Skin epidermis (tissue), 12 donors: ENCODE measurements around the gene CD180.

ENCODE experiments used
- H3K27ac ChIP-seq, 21 experiments: fragments of 200-600 bp; sonication (generic) in 11 of 21; one replicate each; pipeline ENCODE4 v1.5.0; 2020; ENCODE audit warnings: mild to moderate bottlenecking in 3 of 21, inconsistent platforms in 2 of 21, moderate library complexity in 2 of 21
- H3K4me3 ChIP-seq, 7 experiments: fragments of 200-600 bp; sonication (generic) in 2 of 7; one replicate each; pipeline ENCODE4 v1.5.0; 2020; ENCODE audit warnings: inconsistent platforms in 2 of 7, mild to moderate bottlenecking in 2 of 7, moderate library complexity in 1 of 7

Gene CD180

GRCh38 chr5:67214707-67215447 lies 18.3 kb upstream of the CD180 start:
- Histone ChIP-seq H3K27ac (peak overlapping the region in 14 of 21 experiments; percentile 10 to 92 (median 76)), H3K4me3 (no peak overlapping the region)

- H3K4me3 ChIP-seq, result no peak overlapping the region
Measured at GRCh38 chr5:67214036-67214435, 17.4 kb upstream of the CD180 start.

DNA sequence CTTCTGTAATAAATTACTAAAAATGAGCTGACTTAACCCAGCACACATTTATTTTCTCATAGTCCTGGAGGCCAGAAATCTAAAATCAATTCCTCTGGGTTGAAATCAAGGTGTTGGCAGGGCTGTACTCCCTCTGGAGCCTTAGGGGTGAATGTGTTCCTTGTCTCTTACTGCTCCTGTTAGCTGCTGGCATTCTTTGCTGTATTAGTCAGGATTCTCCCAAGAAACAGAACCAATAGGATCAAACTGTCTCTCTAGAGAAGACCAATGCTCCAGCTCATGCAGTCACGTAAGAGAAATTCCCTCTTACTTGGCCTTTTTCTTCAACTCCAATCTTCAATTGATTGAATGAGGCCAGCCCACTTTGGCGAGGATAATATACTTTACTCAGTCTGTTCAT lies 15.3 kb upstream of the CD180 start:
- H3K27ac ChIP-seq, result no peak overlapping the region
- H3K4me3 ChIP-seq, result no peak overlapping the region

More at GRCh38 chr5:67214036-67214435, 17.4 kb upstream of the CD180 start:
- H3K27ac ChIP-seq, result no peak overlapping the region

DNA sequence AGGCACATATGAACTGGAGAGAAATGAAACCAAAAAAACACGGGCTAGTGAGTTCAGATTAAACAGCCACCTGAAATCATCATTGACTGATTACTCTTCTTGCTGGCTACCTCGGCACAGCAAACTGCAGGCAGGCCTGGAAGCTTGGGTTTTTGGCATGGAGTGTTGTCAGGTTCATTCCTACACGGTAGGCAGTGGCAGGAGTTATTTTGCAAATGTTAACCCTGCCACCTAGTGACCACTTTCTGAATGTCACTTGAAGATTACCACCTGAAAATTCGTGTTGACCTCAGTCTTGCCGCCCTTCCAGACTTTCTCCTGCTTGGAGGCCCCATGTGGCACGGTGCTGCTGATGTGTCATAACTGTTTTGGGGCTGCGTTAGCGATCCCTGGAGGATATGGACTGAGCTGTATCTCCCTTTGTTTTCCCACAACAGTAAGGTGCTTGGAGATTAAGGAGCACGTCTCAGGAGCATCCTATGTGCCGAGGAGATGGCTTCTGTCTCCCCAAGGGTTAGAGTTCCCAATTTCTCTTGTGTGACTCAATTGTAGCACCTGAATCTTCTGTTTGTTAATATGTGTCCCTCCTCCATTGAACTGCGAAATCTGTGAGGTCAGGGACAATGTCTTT lies 12.7 kb upstream of the CD180 start:
- no peak overlapping the region for H3K27ac ChIP-seq

DNA sequence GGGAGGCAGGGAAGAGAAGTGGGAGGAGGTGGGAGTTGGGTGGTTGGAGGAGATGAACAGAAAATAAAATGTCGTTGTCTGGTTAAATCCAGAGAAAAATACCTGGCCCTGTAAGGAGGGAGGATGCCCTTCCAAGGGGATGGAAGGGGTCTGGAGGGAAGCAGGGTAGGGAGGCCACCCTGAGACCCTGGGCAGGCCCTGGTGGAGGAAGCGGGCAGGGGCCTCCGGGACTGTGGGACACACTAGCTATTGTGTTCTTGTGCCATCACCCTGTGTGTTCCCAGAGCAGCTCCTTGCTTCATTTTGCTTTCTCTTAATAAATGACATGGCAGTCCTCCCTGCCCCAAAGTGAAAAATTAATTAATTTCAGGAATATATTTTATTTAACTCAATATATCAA lies 11.8 kb upstream of the CD180 start:
- Histone ChIP-seq H3K4me3 (no peak overlapping the region), H3K27ac (peak overlapping the region in 5 of 21 experiments; percentile 32 to 78 (median 64))

More for the DNA sequence above, 12.7 kb upstream of the CD180 start:
- no peak overlapping the region for H3K4me3 ChIP-seq

- H3K27ac ChIP-seq, result peak overlapping the region in 12 of 21 experiments; percentile 10 to 79 (median 54)
- no peak overlapping the region for H3K4me3 ChIP-seq
Measured at GRCh38 chr5:67206929-67207328, 10.3 kb upstream of the CD180 start.

DNA sequence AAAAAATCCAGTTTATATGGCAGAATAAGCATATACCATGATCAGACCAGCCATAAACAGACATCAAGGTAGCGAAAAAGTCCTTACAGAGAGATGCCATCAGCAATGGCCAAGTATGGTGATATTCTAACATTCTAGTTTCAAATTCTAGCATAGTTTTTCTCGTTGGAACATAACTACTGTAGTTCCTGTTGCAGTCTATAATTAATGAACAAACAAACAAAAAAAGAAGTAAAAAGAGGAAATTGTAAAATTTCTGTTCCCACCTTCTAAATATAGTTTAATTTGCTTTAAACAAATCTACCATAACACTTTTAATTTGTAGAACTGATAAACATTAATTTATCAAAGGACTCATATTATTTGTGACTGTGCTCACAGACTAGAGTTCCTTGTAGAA lies 9.9 kb upstream of the CD180 start:
- Histone ChIP-seq H3K4me3 (no peak overlapping the region), H3K27ac (peak overlapping the region in 15 of 21 experiments; percentile 2 to 79 (median 57))

- H3K27ac ChIP-seq, result peak overlapping the region in 16 of 21 experiments; percentile 2 to 79 (median 54)
- no peak overlapping the region for H3K4me3 ChIP-seq
Measured at GRCh38 chr5:67205981-67206380, 9.4 kb upstream of the CD180 start.

GRCh38 chr5:67204821-67205220 lies 8.2 kb upstream of the CD180 start:
- Histone ChIP-seq H3K4me3 (no peak overlapping the region), H3K27ac (peak overlapping the region in 7 of 21 experiments; percentile 3 to 78 (median 28))

- no peak overlapping the region for H3K4me3 ChIP-seq
- peak overlapping the region in 3 of 21 experiments; percentile 25 to 59 (median 29) for H3K27ac ChIP-seq
Measured at GRCh38 chr5:67203701-67204074, 7.1 kb upstream of the CD180 start.

DNA sequence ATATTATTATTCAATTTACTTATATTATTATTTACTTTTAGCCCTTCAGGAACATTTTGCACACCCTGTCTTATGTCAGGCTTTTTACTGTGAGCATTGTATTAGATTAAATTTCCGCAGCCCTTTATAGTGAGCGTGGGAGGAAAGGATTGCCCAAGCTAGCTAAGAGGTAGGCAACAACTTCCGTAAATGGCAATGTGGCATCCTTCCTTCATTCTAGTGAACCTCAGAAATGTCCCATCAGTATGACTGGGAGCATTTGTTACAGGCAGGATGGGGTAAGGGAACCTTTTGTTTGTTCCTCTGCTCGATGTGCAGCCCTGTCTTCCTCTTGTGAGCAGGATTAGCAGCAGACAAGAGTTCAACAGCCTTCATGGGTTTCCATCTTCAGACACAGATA lies 6.2 kb upstream of the CD180 start:
- H3K27ac ChIP-seq, result peak overlapping the region in 3 of 21 experiments; percentile 25 to 59 (median 29)
- no peak overlapping the region for H3K4me3 ChIP-seq

DNA sequence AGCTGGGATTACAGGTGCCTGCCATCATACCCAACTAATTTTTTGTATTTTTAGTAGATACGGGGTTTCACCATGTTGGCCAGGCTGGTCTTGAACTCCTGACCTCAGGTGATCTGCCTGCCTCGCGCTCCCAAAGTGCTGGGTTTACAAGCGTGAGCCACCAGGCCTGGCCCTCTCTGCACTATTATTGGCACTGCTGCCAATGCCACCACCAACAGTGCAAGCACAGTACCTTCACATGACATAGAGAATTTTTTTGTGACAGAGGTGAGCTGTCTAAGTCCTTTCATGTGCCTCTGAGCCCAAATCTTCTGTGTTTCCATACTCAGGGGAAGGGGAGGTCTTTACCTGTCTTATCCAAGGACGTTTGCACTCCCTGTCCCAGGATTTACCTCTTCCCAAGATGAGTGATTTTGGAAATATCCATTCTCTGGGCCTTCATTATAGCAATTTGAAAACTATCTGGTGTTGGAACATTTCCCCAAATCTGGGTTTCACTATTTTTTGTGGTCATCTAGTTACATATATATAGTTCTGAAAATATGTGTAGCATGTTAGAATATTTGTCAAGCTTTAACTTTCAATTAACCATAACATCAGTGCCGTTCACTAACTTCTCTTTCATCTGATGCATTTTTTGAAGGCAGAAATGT lies 5.4 kb upstream of the CD180 start:
- peak overlapping the region in 1 of 21 experiments; percentile 29 for H3K27ac ChIP-seq
- no peak overlapping the region for H3K4me3 ChIP-seq

DNA sequence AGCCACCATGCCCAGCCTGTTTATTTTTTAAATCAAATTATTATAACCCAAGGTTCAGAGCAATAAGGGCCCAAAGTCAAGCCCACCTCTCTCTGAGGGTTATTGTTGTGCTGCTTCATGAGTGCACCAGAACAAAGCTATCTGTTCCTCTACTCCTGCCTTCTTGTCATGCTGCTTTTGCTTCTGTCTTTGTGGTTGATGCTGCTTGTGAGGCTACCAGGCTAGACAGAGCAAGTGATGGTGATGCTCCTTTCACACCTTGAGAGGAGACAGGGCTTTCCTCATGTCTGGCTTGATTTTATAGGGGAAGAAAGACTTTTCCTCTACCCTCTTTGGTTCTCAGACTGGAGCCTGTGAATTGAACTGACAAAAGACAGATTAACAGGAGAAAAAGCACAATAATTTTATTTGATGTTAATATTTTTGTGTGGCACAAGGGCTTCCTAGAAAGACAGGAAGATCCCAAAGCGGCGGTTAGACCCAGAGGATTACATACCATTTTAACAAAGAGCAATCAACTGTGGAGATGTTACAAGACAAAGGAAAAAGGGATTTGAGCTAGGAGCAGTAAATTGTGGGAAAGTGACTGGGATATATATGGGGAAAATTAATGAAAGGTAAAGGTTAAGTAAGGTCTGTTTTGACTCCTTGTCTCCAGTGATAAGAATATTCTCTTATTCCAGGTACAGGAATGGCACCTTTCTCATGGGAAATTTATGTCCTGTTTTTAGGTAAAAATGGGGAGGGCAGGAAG lies 4.4 kb upstream of the CD180 start:
- no peak overlapping the region for H3K27ac ChIP-seq
- H3K4me3 ChIP-seq, result no peak overlapping the region

DNA sequence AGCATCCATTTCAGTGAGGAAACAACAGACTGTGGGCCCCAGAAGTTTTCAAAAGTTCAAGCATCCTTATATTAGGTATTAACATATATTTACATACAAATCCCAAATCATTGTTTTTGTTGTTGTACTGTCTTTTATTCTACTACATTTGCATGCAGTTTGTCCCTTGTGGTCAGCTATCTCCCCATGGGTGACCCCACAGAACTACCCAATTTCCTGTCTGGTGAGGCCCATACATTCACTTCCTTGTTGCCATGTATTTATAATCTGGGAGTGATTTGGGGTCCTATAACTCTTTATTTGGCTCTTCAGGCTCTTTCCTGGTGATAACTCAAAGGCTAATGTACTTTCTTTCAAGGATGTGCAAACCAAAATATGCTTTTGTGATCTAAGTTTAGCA lies 3.3 kb upstream of the CD180 start:
- no peak overlapping the region for H3K4me3 ChIP-seq
- H3K27ac ChIP-seq, result no peak overlapping the region

- no peak overlapping the region for H3K27ac ChIP-seq
- H3K4me3 ChIP-seq, result no peak overlapping the region
Measured at GRCh38 chr5:67198917-67199316, 2.3 kb upstream of the CD180 start.

DNA sequence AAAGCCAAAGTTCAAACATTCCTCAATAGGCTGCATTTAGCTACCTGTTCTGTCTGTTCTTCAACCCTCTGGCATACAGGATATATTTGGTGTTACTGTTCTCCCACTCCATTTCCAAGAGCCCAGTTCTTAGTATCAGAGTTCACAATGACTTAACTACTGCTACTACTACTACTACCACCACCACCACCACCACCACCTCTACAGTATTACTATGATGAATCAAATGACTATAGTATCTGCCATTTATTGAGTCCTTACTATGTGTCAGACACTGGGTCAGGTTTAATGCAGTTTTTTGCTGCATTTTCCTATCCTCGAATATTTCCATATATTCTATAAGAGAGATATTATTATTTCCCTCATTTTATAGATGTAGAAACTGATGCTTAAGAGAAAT lies 937 bp upstream of the CD180 start:
- H3K27ac ChIP-seq, result no peak overlapping the region

GRCh38 chr5:67195406-67196275 lies 958 bp downstream of the CD180 start:
- H3K27ac ChIP-seq, result peak overlapping the region in 3 of 21 experiments; percentile 38 to 57 (median 50)
- H3K4me3 ChIP-seq, result peak overlapping the region in 1 of 7 experiments; percentile 4

More for the DNA sequence above, 937 bp upstream of the CD180 start:
- H3K4me3 ChIP-seq, result no peak overlapping the region

GRCh38 chr5:67194166-67194565 lies 2.4 kb downstream of the CD180 start:
- Histone ChIP-seq H3K27ac (peak overlapping the region in 7 of 21 experiments; percentile 11 to 75 (median 58)), H3K4me3 (no peak overlapping the region)

DNA sequence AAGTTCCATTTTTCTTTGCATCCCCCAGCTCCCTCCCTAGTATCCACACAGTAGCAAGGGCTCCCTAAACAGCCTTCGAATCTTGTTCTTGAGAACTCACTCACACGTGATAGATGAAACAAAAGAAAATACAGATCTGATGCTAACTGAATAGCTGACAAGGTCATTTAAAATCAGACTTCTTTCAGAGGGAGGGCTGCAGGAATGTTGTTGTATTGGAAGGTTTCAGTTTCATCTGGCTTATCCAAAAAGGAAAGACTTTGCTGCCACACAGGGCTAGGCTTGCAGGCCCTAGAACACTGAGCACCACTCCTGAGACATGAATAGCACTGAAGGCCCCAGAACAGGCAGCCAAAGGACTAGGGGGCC lies 3.2 kb downstream of the CD180 start:
- Histone ChIP-seq H3K4me3 (no peak overlapping the region), H3K27ac (peak overlapping the region in 13 of 21 experiments; percentile 11 to 75 (median 51))
